GM20431 (cell line): ENCODE data around the gene TBC1D3B.
"Not testable (repeated sequence)": the region's sequence is repeated elsewhere in the genome, so short reads cannot be mapped to it uniquely, and the experiment has no call there.

Experiments
- in situ Hi-C: fragments of 300-500 bp; cut with MseI, MboI; formaldehyde crosslinking; loops from one replicate; pipeline ENCODE4 v1.15.0; 2020; ENCODE audit warnings: low sequenced_read_pairs; ENCODE audit not compliant: unreplicated experiment

The TBC1D3B gene

DNA sequence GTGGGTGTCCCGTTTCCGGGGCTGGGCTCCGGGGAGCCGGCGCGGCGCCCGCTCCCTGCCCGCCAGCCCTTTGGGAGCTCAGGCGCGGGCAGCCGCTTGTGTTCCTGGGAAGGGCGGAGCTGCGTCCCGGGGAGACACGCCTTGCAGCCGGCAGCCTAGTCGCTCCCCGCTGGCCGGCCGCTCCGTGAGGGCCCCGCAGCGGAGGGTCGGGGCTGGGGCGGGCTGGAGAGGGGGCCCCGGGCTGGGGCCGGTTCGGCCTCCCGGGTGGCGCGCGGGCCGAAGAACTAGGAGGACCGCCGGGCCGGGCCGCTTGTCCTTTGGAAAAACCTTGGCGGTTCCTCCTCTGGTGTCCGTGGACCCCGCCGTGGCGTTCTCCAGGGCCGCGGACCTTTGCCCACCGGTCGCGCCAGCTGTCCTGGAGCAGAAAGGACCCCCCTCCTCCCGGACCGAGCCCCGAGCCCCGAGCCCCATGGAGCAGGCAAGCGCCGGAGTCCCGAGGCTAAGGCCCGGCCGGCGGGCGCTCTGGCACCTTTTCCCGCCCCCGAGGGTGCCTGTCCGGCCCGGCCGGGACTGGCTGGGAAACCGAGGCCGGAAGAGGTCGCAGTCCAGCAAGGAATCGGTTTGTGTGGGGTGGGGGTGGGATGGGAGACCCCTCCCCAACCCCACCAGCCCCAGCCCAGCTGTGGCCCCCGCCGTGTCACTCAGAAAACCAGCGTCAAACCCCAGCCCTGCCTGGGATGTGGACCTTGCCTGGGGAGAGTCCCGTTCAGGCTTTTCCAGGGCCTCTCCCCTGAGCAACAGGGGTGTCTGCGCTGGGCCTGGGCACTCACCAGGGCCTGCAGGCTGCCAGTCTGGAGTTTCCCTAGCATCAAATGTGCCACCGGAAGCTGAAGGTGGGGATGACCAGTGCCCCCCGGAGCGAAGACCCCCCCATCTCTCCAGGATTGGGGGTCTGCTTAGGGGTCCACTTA lies 6.8 kb upstream of the TBC1D3B start:
- in situ Hi-C loops: loop anchor here (25.0 kb wide), 1 partner anchor 304 kb away; the partner anchor contains the start of gene ZNHIT3

DNA sequence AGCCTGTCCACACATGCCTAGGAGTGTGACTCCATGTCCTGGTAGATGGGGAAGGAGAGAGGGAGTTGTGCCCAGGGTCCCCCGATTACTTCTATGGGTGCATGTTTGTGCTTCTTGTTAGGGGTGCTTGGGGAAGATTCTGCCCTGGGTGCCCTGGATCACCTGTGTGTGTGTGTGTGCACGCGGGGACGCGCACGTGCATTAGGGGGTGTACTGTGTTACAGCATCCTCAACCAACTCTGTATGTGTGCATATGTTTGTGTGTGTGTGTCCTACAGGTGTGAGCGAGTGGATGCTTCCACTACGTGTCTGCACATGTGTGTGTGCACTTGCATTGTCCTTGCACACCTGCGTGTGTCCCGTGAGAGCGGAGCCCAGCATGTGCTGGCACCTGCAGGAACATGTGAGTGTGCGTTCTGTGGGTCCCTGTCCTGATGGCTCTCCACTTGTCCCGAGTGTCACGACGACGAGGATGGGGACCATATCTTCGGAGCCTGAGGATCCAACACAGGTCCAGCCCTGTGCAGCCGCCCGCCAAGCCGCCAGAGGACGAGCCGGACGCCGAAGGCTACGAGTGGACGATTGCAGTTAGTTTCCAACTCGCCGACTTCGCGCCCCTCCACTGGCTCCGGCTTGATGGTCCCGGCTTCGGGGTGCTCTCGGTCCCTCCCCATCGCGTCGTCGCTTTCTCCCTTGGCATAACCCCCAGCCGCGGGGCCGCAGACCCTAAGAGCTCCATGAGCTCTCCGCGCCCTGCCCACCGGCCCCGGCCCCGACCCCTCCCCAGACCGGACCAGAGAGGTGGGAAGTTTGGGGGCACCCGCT lies 6.0 kb upstream of the TBC1D3B start:
- in situ Hi-C loops: loop anchor here (25.0 kb wide), 1 partner anchor 305 kb away; the partner anchor contains the start of gene ZNHIT3

DNA sequence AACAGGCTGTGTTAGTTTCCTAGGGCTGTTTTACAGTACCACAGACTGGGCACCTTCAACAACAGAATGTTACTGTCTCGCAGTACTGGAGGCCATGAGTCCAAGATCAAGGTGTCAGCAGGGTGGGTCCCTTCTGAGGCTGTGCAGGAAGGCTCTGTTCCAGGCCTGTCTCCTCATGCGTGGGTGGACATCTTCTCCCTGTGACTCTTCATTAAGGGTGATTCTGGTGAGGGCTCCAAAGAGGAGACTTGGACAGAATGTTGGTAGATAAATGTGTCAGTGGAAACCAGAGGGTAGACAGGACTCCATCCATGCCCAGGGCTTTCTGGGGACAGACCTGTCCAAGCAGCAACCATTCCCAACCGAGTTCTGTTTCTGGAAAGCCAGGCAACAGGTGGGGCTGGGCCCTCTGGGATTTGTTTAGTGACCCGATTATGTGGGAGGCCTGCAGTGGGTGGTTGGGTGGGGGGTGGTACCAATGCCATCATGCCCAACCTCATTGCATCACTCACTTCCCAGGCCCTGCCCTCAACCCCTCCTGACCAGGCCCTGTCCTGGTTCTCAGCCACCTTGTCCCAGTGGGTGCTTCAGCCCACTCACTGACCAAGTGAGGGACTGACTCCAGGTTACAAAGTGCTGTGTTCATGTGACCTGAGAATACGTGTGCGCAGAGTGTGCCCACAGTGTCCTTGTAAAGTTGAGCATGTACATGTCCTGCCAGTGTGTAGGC lies 5.2 kb upstream of the TBC1D3B start:
- in situ Hi-C loops: loop anchor here (25.0 kb wide), 1 partner anchor 306 kb away; the partner anchor contains the start of gene ZNHIT3

DNA sequence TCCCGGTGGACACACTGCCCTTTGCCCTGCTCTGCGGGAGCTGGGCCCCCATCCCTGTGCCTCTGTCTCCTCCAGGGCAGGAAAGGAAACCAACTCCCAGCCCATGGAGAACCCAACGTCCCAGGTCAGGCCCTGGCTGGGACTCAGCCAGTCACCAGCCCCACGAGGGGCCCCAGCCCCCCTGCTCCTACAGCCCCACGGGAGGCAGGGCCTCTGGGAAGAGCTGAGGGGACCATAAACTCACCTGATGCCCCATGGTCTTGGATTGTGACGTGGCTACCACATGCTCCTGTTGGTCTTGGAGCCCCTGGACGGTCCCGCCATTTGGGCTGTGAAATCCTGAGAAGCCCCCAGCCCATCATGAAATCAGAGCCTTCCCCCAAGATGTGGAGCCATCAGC lies 7.6 kb downstream of the TBC1D3B start:
- in situ Hi-C loops: not testable (repeated sequence)

DNA sequence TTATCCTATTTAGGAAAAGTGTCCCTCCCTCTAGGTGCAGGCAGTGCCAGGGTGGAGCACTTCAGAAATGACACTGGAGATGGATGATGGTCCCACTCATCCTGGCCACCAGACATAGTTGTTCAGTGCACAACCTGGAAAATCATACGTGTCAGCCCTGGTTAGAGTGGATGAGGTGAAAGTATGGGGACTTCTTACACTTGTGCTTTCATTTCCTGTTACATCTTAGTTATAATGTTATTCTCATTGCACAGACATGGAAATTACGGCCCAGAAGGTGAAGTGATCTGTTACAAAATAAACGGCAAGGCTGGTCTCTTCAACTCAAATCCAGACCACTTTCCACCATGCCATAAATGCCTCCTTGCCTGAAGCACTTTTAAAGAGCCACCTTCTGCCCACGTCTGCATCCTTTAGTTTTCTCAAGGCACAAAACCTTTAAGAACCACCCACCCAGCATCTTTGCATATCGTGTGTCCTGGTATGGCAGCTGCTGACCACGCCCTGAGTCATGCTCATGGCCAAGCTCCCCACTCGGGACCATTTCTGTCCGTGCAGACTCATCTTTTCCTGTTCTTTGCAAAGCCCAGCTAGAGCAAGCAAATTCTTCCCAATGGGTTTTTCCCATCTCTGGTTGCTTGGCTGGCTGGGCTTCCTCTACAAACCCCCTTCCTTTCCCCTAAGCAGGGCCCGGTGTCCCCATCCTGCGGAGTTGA lies 22.4 kb downstream of the TBC1D3B start:
- in situ Hi-C loops: no loop called here

DNA sequence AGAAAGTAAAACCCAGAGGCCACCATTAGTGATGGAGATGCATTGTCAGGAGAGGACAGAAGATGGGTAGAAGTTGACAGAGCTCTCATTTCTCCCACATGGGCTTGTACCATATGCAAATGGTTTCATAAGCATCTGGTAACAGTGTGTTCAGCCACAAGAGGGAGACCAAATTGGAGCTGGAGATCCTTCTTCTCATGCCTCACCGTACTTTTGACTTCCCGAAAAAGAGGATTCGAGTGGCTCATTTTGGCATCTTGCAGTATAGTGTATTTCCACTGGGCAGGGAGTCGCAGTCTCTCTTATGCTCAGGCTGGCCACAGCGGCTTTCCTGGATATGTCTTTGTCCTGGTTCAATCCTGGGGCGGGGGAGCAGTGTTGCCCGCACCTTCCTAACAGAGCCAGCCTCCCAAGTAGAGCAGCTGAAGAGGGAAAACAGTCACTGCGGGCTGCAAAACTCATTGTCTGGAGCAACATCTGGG lies 23.8 kb downstream of the TBC1D3B start:
- in situ Hi-C loops: no loop called here

DNA sequence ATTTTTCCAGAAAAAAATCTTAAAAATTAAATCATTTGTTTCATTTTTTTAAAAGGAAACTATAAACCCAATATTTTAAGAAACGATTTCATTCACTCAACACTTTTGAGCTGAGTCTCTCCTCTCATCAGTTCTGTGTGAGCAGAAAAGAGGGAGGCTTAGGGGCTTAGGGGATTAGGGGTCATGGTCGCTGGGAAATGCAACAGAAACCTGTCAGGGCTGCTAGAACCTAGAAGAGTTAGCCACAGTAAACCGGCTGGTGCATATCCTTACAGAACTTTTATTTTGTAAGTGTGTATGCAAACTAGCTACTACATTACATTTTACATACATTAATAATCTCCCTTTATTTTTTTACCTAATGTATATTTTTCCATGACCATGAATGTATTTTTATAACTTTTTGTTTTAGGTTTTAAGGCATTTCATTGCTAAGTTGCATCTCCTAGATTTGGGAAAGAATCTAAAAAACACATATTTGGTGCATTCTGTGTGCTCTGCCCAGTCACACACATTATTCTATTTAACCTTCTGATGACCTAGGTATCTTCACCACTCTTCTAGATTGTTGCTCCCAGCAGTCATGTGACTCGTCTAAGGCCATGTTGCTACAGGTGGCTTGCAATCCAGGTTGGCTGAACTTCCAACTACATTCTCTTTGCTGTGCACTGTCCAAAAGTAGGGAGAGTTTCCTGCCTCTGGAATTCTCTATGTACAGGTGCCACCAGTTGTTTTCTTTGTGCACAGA lies 24.4 kb downstream of the TBC1D3B start:
- in situ Hi-C loops: no loop called here

DNA sequence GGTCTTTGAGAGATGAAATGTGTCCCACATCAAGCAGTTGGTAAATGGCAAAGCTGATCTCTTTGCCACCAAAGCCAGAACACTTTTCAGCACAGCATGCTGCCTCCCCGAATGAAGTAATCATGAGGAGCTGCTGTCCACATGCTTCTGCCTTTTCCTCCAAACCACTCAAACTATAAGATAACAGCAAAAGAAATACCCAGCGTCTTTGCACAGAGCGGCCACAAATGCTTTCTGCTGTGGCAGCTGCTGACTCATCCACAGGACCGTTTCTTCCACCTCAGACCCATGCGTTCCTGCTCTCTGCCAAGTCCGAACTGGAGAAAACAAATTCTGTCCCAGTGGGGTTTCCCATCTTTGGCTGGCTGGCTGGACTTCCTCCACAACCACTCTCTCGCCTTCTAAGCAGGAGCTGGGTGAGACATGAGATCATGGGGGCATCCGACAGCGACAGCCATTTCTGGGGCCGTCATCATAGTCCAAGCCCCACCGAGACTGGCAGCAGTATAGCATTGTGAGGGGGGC lies 27.1 kb downstream of the TBC1D3B start:
- in situ Hi-C loops: loop anchor here (10.0 kb wide), 1 partner anchor 175 kb away; no protein-coding TSS in a partner anchor

DNA sequence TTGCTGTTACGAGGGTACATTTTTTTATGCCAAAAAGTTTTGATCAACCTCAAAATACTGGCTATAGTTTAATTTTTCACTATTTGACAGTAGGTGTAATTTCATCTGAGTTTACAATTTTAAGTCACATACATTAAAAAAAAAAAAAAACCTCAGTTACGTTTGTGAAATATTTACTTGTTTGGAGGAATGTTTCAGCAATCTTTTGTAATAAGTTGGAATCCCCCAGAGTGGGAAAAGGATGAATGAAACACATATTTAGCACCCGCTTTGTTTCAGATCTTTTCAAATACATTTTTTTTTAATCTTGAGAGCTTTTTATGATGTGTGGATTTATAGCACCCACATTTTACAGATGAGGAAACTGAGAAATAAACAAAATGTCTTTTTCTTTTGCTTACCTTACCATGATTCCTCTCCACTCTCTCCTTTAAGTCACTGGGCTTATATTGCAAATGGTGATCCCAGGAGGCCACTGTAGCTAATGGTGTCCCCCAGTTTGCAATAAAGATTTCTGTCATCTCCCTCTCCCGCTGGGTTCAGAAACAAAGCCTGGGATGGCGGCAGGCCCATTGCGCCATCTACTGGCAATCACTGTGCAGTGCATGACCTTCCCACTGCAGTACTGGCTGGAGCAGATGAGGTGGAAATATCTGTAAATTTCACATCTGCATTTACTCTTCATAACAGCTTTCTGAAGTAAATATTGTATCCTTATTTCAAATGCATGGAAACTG lies 27.7 kb downstream of the TBC1D3B start:
- in situ Hi-C loops: loop anchor here (10.0 kb wide), 1 partner anchor 174 kb away; no protein-coding TSS in a partner anchor

DNA sequence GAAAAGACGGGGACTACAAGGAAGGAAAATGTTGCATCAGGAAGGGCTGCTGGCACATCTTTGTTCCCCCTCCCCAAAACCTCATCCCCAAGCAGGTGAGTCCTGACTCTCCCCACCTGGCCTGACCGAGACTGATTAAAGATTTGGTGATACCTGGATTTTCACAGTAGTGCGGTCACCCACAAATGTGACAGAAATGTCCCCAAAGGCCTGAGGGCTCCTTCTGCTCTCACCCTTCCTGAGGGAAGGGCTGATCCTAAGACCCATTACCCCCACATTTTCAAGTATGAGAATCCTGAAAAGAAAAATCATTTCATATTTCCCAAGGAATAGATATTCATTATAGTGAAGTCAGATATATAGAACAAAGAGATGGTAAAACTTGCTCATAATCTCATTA lies 28.8 kb downstream of the TBC1D3B start:
- in situ Hi-C loops: loop anchor here (10.0 kb wide), 1 partner anchor 173 kb away; no protein-coding TSS in a partner anchor

DNA sequence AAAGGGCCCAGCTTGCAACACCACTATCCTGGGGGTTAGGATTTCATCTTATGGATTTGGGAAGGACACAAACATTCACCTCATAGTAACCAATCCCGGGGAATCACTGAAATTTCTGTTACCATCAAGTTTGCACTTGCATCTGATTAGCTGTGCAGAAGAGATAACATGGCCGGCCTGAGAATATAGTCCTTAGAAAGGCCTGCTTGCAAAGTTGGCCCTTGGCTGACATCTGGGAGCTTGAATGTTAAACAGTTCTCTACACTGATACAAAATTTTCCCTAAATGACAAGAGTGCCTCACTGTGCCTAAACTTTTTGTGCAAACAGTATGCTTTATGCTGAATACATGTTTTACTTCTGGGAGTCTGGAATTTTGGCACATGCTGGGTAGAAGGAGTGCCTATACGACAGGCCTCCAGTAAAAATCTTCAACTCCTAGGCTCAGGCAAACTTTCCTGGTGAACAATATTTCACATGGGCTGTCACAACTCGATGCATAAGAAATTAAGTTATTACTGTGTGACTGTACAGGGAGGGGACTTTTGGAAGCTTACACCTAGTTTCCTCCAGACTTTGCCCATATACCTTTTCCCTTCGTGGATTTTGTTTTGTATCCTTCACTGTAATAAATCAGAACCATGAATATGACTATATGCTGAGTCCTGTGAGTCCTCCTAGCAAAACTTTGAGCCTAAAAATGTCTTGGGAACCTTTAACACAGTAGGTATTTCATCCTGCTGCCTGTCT lies 31.3 kb downstream of the TBC1D3B start:
- in situ Hi-C loops: loop anchor here (10.0 kb wide), 1 partner anchor 170 kb away; no protein-coding TSS in a partner anchor

DNA sequence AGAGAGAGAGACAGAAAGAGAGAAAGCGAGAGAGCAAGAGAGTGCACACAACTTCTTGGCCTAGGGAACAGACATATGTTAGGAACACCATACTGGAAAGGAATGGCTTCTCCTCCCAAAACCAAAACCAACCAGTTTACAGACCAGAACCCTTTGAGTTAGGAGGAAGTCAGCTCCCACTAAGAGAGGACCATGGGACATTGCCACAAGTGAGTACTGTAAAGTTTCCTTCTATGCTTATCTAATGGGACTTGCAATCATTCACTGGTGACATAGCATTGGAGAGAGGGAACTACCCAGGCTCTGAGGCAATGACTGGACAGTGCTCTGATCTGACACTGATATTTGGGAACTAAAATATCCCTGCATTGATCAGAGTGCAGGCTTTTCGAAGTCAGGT lies 32.4 kb downstream of the TBC1D3B start:
- in situ Hi-C loops: loop anchor here (10.0 kb wide), 1 partner anchor 169 kb away; no protein-coding TSS in a partner anchor

DNA sequence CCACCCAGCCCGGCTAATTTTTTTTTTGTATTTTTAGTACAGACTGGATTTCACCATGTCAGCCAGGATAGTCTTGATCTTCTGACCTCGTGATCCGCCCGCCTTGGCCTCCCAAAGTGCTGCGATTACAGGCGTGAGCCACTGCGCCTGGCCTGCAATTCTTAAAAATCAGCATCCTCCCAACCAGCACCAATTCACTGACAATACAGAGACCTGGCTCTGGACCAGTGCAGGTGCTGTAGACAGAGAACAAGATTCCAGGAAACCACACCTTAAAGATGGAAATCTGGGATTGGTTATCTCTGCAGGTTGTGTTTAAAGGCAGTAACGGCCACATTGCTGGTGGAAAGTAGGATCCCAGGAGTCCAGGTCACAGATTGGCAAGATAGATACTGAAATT lies 33.6 kb downstream of the TBC1D3B start:
- in situ Hi-C loops: loop anchor here (10.0 kb wide), 1 partner anchor 168 kb away; no protein-coding TSS in a partner anchor

DNA sequence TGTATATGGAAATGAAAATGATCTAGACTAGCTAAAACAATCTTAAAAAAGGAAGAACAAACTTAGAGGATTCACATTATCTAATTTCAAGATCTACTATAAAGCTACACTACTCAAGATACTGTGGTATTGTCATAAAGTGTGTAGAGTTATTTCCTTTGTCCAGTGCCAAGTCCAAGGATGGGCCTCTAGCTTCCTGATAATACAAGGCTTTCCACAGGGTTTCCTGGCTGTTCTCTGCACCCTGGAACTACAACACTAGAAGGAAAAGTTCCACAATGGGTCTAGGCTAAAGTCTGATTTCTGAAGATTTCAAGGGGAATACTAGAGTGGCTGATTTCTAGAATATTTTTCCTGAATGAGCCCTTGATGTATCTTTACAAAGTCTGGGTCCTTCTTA lies 34.2 kb downstream of the TBC1D3B start:
- in situ Hi-C loops: loop anchor here (10.0 kb wide), 1 partner anchor 167 kb away; no protein-coding TSS in a partner anchor

DNA sequence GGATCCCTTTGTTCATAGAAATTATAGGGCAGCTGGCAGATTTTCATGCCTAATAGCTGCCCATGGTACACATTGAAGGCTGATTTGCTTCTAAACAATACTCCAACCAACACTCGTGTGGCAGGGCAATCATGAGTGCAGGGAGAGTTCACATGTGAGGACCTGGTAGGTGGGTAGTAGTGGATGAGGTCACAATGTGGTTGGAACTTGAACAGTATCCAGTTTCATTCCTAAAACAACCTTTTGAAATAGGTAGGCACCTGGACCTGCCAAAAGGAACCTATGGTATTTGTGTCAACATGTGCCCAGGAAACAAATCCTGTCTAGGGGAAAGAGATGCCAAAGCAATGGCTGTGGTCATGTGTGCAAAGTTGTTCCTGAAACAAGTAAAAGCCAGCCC lies 40.0 kb downstream of the TBC1D3B start:
- in situ Hi-C loops: no loop called here

DNA sequence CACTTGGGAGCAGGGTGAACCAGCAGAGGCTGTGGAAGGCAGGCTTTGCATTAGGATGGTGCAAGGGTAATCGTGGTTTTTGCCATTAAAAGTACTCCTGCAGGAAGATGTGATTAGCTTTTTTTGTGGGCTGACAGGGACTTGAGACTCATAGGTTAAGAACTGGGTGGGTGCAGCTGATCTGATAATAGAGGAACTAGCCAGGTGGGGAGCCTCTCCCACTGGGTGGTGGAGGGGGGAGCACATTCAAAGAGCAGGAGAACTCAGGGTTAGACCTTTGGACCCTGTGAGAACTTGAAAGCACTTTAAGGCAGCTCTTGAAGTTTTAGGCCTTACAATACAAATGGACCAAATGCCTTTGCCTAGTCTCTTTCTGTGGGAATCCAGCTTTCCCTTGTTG lies 40.4 kb downstream of the TBC1D3B start:
- in situ Hi-C loops: no loop called here

DNA sequence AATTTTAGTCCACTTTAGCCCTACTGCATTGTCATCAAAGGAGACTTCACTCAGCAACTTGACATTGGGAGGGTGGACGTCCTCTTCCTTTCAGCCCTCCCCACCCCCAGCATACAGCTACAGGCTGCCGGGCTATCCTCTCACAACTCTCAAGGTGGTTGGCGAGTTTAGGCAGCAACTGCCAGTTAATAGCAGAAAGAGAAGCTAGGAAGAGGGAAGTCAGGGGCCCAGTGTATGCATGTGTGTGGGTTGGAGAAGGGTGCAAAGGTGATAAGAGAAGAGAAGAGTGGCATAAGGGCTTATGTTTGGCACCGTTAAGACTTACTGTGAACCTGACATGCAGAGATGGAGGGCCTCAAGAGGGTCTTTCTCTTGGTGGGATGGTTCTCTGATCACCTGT lies 41.0 kb downstream of the TBC1D3B start:
- in situ Hi-C loops: no loop called here
